Effector CD8-positive, alpha-beta T cell (primary cell): Measurements from ENCODE around the gene DLG2.
"Not testable (repeated sequence)": the region's sequence is repeated elsewhere in the genome, so short reads cannot be mapped to it uniquely, and the experiment has no call there.

Experiments
- DNase-seq: peaks from one replicate; lab custom pipeline; 2025; lab: John Stamatoyannopoulos, UW

Gene DLG2

GRCh38 chr11:85114786-85115185, 512.4 kb downstream of the DLG2 start:
- no peak for DNase-seq

DNA sequence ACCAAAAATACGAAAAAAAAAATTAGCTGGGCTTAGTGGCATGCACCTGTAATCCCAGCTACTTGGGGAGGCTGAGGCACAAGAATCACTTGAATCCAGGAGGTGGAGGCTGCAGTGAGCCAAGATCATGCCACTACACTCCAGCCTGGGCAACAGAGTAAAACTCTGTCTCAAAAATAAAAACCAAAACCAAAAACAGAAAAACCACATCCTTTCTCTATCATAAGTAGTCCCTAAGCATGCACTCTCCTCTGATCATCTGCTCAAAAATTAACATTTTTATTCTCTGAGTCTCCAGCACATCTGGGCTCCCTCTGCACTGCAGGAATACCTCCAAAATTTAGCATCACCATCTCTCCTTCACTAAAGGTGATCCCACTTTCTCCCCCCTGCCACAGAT, 516.9 kb downstream of the DLG2 start:
- DNase-seq, result not testable (repeated sequence)

DNA sequence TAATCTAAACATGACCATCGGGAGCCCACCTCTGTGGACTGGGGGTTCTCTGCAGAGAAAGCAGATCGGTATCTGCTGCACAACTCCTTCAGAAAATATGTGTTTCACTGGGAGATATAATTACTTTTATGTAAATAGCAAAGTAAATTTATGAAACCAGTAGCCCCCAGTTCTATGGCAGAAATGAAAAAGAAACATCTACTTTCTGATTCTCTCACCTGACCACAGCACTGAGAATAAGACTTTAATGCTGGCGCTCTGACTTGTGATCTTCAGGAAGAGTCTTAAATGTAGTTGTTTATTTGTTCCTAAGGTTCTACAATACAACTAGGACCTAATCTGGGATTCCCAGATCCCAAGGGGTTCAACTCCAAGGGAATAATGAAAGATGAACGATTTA, 518.0 kb downstream of the DLG2 start:
- DNase-seq, result no peak

- no peak for DNase-seq
Observed at GRCh38 chr11:85105868-85106267, 521.3 kb downstream of the DLG2 start.

DNA sequence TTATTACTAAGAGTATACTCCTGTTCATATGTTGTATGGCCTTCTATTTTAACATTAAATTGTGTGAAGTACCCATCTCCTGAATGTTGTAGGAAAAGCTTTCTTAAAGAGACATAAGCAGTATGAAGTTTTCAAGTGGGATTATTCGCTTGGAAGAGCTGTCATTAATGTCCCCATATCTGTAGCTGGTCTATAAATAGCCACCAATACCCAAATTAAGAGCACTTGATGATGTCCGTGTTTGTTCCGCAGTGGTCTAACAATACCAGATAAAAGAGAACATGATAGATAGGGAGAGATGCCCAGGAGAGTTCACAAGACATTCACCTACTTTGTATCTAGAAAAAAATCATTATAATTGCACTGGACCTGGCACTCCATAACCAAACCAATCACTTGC, 527.6 kb downstream of the DLG2 start:
- DNase-seq, result no peak

DNA sequence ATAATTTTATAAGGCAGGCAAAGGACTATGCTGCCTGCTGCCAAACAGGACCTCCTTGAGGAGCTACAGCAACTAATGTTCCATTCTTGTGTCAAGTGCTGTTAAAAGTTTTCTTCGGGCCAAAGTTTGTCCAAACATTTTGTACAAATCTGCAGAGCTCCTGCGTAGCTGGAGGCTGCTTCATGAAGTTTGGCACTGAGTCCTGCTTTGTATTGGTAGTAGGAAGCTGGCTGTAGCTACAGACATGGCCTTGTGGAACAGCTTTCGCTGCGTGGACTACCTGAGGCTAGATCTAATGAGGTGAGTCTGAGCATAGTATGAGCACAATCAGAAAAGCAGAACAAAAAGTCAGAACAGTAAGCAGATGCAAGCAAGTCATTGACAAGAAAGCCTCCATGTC, 528.1 kb downstream of the DLG2 start:
- no peak for DNase-seq

DNA sequence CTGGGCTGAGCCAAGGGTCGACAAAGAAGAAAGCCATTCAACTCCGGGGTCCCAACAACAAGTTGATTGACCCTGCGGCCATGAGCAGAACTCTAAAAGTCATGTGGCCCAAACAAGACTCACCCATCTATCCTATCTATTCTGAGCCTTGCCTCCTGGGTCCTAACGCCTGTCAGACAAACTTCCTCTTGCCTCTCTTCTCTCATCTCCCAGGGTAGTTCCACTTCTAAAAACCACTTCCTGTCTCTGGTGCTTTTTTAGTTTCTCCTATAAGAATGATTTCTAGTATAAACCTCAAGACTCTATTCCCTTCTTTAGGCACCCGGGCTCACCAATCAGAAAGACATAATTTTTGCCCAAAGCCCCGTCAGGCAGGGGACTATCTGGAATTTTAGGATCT, 530.2 kb downstream of the DLG2 start:
- no peak for DNase-seq

- DNase-seq, result no peak
Observed at GRCh38 chr11:85095239-85095638, 531.9 kb downstream of the DLG2 start.

DNA sequence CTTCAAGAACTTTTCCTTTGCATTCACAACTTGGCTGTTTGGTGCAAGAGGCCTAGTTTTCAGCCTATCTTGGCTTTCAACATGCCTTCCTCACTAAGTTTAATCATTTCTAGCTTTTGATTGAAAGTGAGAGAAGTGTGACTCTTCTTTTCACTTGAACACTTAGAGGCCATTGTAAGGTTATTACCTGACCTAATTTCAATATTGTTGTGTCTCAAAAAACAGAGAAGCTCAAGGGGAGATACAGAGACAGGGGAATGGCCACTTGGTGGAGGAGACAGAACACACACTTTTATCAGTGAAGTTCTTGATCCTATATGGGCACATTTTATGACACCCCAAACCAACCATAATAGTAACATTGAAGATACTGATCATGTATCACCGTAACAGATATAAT, 532.3 kb downstream of the DLG2 start:
- no peak for DNase-seq

DNA sequence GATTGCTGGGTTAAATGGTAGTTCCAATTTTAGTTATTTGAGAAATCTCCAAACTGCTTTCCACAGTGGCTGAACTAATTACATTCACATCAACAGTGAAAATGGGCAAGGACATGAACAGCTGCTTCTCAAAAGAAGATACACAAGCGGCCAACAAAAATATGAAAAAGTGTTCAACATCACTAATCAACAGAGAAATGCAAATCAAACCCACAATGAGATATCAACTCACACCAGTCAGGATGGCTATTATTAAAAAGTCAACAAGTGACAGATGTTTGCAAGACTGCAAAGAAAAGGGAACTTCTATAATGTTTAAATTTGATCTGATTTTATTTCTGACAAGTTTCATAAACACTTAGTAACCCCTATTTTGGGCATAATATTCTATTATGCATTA, 537.5 kb downstream of the DLG2 start:
- DNase-seq, result no peak

DNA sequence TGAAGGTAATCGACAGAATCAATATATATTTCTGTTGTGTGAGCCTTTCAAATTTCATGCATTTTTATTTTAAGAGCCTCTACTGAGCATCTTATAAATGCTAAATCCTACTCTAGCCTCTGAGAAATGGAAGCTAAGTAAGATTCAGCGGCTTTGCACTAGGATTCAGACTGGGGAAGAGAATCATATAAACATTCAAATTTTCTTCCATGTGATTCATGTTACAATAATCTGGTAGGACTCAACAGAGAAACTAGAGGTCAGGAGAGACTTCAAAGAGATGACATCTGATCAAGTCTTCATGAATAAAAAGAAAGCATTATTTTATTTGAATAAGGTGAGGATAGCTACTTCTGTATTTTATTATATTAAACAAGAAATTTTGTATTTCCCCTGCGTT, 538.9 kb downstream of the DLG2 start:
- no peak for DNase-seq

DNA sequence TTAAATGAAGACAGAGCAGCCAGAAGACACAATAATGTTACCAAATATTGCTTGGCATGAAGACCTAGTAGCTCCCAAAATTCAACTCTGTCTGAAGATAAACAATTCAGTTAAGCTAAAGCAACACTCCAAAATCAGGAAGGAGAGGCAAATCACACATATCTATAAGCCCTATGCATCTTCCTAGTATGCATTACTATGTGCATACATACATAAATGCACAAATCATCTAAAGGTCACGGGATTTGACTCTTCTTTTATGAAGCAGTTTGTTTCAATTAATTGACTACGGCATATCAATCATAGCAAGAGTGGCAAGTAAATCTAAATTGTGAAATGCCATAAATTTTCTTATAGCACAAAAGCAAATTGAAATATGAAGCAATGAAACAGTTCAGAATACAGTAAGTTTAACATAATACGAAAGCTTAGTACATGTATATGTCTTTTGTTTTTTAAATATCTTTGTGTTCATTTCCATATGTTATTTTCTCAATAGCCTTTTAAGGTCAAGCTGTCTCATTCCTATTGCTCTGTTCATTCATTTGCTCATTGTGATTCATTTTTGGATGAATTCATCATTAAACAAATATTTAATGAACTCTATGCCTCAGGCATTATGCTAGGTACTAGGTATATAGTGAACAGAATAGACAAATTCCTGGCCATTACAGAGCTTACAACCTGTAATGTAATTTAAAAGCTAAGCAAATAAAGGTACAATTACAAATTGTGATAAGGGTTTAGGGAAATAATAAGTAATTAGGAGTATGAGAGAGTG, 540.5 kb downstream of the DLG2 start:
- DNase-seq, result no peak

GRCh38 chr11:85076535-85077330, 550.4 kb downstream of the DLG2 start:
- no peak for DNase-seq

DNA sequence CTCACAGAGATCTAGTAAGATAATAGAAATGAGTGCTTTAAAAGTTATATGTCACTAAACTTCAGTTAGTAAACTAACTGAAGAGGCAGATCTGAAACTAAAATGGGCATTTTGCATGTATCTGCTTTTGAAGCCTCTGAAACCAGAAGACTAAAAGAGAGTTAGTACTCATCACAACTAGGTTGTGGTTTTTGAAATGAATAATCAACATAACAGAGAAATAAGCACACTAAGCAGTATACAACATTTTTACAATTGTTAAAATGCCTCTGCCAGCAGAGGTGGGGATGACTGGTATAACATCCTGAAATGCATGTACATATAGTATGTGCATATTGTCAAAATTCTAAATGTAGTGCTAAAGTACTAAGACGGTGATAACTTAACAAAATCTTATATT, 564.5 kb downstream of the DLG2 start:
- no peak for DNase-seq

- no peak for DNase-seq
Observed at GRCh38 chr11:85052636-85053035, 574.5 kb downstream of the DLG2 start.

DNA sequence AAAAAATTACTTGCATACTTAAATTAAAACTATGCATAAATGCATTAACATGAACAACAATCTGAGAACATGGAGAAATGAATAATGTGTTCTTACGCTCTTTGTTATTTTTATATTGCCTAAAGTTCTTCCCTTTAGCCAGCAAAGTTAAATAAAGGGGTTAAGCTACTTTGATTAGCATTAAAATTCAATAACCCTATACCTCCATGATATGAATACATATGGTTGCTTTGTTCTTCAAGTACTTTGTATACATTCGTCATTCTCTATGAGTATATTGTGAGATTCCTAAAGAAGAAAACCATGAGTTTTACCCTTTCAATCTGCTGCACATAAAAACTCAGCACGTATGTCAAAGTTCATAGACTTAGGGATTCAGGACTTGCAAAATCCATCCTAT, 578.3 kb downstream of the DLG2 start:
- no peak for DNase-seq

GRCh38 chr11:85045716-85046115, 581.4 kb downstream of the DLG2 start:
- DNase-seq, result no peak

DNA sequence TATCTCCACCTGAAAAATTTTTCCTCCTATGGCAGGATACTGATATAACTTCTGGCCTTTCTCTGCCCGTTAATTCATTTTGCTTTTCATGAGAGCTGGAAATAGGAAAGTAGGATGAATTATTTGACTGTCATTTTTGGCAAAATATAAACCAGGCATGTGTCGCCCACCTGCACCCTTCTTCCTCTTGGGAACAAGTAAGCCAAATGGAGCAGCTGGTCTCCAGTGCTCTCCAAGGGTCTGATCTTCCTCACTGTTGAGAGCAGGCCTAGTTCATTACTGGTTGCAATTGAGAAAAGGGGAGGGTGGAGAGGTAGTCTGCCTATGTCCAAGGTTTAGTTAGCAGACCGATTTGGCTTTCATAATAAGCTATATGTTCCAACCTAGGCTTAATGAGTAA, 582.2 kb downstream of the DLG2 start:
- no peak for DNase-seq

GRCh38 chr11:85042361-85042760, 584.8 kb downstream of the DLG2 start:
- DNase-seq, result no peak

GRCh38 chr11:85040166-85040565, 587.0 kb downstream of the DLG2 start:
- DNase-seq, result no peak

DNA sequence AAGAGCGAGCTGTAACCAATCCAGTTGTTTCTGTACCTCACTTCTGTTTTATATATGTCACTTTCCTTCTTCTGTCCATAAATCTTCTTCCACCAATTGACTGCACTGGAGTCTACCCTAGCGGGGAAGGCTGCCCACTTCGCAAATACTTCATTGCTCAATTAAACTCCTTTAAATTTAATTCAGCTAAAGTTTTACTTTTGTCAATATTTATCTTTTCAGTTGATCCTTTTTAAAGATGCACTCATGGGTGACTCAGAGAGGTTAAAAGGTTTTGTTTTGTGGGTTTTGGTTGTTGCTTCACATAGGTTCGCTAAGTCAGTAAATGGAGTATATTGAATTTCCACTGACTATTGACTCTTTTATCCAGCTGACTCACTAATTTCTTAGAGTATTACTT, 597.2 kb downstream of the DLG2 start:
- no peak for DNase-seq

DNA sequence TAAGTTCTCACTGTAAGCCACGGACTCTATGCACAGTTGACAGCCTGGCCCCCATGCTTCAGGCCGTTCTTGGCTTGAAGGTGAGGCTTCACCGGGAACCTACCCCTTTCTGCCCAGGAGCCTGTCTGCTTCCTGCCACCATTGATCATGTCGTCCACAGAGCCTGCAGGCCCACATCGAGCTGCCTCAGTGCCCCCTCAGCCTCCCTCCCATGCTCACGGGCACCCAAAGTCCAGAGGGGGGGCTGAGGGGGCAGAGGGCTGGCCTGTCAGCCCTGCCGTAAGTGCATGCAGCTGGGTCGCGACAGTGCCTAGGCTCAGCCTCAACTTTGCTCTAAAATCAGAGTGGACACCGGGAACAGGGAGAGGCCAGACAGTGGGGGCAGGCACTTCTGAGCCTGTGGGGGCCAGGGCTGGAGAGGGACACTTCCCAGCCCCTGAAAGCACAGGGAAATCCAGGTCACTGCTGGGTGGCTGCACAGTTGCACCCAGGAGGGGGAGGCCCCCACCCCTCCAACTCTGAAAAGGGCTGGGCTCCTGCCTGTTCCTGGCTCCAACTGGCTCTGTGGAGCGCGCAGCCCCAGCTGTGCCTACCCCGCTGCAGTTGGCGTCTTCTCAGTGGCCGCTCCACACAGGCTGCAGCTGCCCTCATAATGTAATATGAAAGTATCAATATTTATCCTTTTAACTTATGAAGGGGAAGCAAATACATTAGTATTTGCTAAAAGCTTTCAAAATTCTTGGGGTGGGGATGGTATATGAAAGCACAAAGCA, 598.6 kb downstream of the DLG2 start:
- no peak for DNase-seq

GRCh38 chr11:85027346-85027745, 599.8 kb downstream of the DLG2 start:
- DNase-seq, result no peak
